ENCODE results near the gene OR4K1. TPM values are rescaled to one million over a fixed set of nuclear protein-coding genes. Genes with fewer than 3 reads are reported as not detected.

Gene OR4K1
- total RNA-seq, 1 donor from 2014 or later = not detected

DNA sequence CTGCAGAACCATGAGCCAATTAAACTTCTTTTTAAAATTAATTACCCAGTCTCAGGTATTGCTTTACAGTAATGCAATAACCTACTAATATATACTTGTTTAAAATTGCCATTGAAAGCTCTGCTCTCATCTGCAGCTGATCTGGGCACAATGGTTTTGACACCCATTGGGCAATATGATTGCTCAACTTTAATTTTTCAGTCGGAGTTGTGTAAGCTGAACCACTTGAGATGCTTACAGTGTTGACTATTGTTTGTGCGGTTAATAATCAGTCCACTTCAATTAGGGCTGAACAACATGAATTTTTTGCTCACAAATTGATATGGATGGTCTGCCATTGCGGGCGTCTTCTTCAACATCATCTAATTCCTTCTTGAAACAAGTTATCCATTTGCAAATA, 28.3 kb upstream of the OR4K1 start:
- Histone ChIP-seq H3K9ac (ENCODE audit: low read length) (no peak overlapping the region), H4K20me1 (ENCODE audit: insufficient read depth, low read length) (no peaks in the 10 kb centered on the region), H3K9me3 (ENCODE audit: insufficient read depth, low read depth, low read length) (peaks cover 10% of the 10 kb centered on the region), H3K79me2 (ENCODE audit: insufficient read depth, low read length) (no peaks in the 10 kb centered on the region), H3K4me3 (ENCODE audit: insufficient read depth, low read depth, low read length) (no peak overlapping the region), H3K27me3 (ENCODE audit: insufficient read depth, low read length) (no peaks in the 10 kb centered on the region), H3K36me3 (ENCODE audit: insufficient read depth, low read length) (no peaks in the 10 kb centered on the region), H3K27ac (ENCODE audit: low read depth, low read length) (no peak overlapping the region), H3K4me2 (ENCODE audit: low read length) (no peak overlapping the region), H3K4me1 (ENCODE audit: insufficient read depth, low read length) (no peaks in the 10 kb centered on the region), H2AFZ (ENCODE audit: low read depth, low read length) (no peak overlapping the region)
- no peaks in the 10 kb centered on the region for H3K9me3 Mint-ChIP-seq (ENCODE audit: unreplicated experiment)
- DNase-seq (ENCODE audit: low read depth) (no peak), FAIRE-seq (no peak)
- H3K36me3 Mint-ChIP-seq (ENCODE audit: low read depth, unreplicated experiment) = no peaks in the 10 kb centered on the region
- no peaks in the 10 kb centered on the region for H3K4me1 Mint-ChIP-seq (ENCODE audit: low read depth, unreplicated experiment)
- TF ChIP-seq EZH2 (IDR thresholded peaks at IDR 0.05; ENCODE audit: insufficient read depth, low read length) = no peak
- TF ChIP-seq, protein P1, sequence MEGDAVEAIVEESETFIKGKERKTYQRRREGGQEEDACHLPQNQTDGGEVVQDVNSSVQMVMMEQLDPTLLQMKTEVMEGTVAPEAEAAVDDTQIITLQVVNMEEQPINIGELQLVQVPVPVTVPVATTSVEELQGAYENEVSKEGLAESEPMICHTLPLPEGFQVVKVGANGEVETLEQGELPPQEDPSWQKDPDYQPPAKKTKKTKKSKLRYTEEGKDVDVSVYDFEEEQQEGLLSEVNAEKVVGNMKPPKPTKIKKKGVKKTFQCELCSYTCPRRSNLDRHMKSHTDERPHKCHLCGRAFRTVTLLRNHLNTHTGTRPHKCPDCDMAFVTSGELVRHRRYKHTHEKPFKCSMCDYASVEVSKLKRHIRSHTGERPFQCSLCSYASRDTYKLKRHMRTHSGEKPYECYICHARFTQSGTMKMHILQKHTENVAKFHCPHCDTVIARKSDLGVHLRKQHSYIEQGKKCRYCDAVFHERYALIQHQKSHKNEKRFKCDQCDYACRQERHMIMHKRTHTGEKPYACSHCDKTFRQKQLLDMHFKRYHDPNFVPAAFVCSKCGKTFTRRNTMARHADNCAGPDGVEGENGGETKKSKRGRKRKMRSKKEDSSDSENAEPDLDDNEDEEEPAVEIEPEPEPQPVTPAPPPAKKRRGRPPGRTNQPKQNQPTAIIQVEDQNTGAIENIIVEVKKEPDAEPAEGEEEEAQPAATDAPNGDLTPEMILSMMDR (IDR thresholded peaks at IDR 0.05; ENCODE audit: insufficient read depth, low read depth, low read length) = no peak
- no peak overlapping the region for H3K4me3 Mint-ChIP-seq (ENCODE audit: unreplicated experiment)
- no peaks in the 10 kb centered on the region for H3K27me3 Mint-ChIP-seq (ENCODE audit: low read depth, unreplicated experiment)
- no peak overlapping the region for H3K27ac Mint-ChIP-seq (ENCODE audit: unreplicated experiment)

DNA sequence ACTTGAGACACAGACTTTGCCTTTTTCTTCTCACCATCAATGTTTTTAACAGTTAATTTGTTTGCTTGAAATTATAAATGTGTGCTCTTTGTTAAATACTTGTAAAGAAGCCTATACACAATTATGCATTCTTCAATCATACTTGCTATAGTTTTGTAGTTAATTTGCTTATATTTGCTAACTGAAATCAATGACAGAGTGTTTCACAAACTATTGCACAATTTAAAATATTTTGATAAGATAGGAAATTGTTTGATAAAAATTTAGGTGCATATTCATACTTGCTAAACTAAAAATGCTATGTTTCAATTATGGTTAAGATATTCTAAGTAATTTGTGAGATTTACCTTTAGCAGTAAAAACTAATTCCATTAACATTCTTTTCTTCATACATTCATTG, 24.1 kb upstream of the OR4K1 start:
- Mint-ChIP-seq H3K36me3 (ENCODE audit: low read depth, unreplicated experiment) (no peaks in the 10 kb centered on the region), H3K4me3 (ENCODE audit: unreplicated experiment) (no peak overlapping the region), H3K27ac (ENCODE audit: unreplicated experiment) (no peak overlapping the region), H3K4me1 (ENCODE audit: low read depth, unreplicated experiment) (no peaks in the 10 kb centered on the region), H3K9me3 (ENCODE audit: unreplicated experiment) (peaks cover 1% of the 10 kb centered on the region), H3K27me3 (ENCODE audit: low read depth, unreplicated experiment) (no peaks in the 10 kb centered on the region)
- no peaks in the 10 kb centered on the region for H3K79me2 ChIP-seq (ENCODE audit: insufficient read depth, low read length)
- FAIRE-seq = no peak
- no peak overlapping the region for H3K4me2 ChIP-seq (ENCODE audit: low read length)
- H4K20me1 ChIP-seq (ENCODE audit: insufficient read depth, low read length) = no peaks in the 10 kb centered on the region
- H3K27ac ChIP-seq (ENCODE audit: low read depth, low read length) = no peak overlapping the region
- H3K9me3 ChIP-seq (ENCODE audit: insufficient read depth, low read depth, low read length) = peaks cover 11% of the 10 kb centered on the region
- TF ChIP-seq EZH2 (IDR thresholded peaks at IDR 0.05; ENCODE audit: insufficient read depth, low read length) = no peak
- TF ChIP-seq, protein P1 (IDR thresholded peaks at IDR 0.05; ENCODE audit: insufficient read depth, low read depth, low read length) = no peak
- H3K9ac ChIP-seq (ENCODE audit: low read length) = no peak overlapping the region
- no peaks in the 10 kb centered on the region for H3K4me1 ChIP-seq (ENCODE audit: insufficient read depth, low read length)
- H2AFZ ChIP-seq (ENCODE audit: low read depth, low read length) = no peak overlapping the region
- no peaks in the 10 kb centered on the region for H3K36me3 ChIP-seq (ENCODE audit: insufficient read depth, low read length)
- DNase-seq (ENCODE audit: low read depth) = no peak
- no peaks in the 10 kb centered on the region for H3K27me3 ChIP-seq (ENCODE audit: insufficient read depth, low read length)
- H3K4me3 ChIP-seq (ENCODE audit: insufficient read depth, low read depth, low read length) = no peak overlapping the region

DNA sequence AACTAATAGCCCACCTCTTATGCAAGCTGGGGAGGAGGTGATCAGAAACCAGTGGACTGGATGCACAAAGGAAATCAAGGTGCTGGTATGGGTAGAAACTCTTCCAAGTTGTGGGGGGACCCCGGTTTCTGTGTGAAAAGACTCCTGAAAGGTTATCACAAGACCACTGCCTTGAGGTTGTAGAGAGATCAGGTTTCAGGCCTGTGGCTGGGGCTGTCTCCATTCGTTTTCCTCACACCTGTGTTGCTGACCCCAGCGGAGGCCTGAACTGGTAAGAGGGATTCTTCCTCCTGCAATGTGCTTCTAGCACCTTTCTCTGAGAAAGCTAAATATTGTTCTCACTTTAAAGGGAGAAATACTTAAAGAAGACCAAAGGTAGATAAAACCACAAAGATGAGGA, 19.6 kb upstream of the OR4K1 start:
- no peak for DNase-seq (ENCODE audit: low read depth)
- TF ChIP-seq EZH2 (IDR thresholded peaks at IDR 0.05; ENCODE audit: insufficient read depth, low read length) = no peak
- TF ChIP-seq, protein P1 (IDR thresholded peaks at IDR 0.05; ENCODE audit: insufficient read depth, low read depth, low read length) = no peak
- Mint-ChIP-seq H3K9me3 (ENCODE audit: unreplicated experiment) (peaks cover 1% of the 10 kb centered on the region), H3K27ac (ENCODE audit: unreplicated experiment) (no peak overlapping the region), H3K4me3 (ENCODE audit: unreplicated experiment) (no peak overlapping the region), H3K27me3 (ENCODE audit: low read depth, unreplicated experiment) (no peaks in the 10 kb centered on the region), H3K36me3 (ENCODE audit: low read depth, unreplicated experiment) (no peaks in the 10 kb centered on the region), H3K4me1 (ENCODE audit: low read depth, unreplicated experiment) (no peaks in the 10 kb centered on the region)
- FAIRE-seq = no peak
- no peak overlapping the region for H3K4me3 ChIP-seq (ENCODE audit: insufficient read depth, low read depth, low read length)
- no peaks in the 10 kb centered on the region for H3K36me3 ChIP-seq (ENCODE audit: insufficient read depth, low read length)
- H3K9me3 ChIP-seq (ENCODE audit: insufficient read depth, low read depth, low read length) = peaks cover 8% of the 10 kb centered on the region
- H3K4me2 ChIP-seq (ENCODE audit: low read length) = no peak overlapping the region
- no peaks in the 10 kb centered on the region for H4K20me1 ChIP-seq (ENCODE audit: insufficient read depth, low read length)
- no peaks in the 10 kb centered on the region for H3K79me2 ChIP-seq (ENCODE audit: insufficient read depth, low read length)
- H3K9ac ChIP-seq (ENCODE audit: low read length) = no peak overlapping the region
- H3K4me1 ChIP-seq (ENCODE audit: insufficient read depth, low read length) = no peaks in the 10 kb centered on the region
- no peaks in the 10 kb centered on the region for H3K27me3 ChIP-seq (ENCODE audit: insufficient read depth, low read length)
- H3K27ac ChIP-seq (ENCODE audit: low read depth, low read length) = no peak overlapping the region
- no peak overlapping the region for H2AFZ ChIP-seq (ENCODE audit: low read depth, low read length)

Measured in astrocyte (in vitro differentiated cells and primary cell).